ENCODE data around the gene MROH2A. TPM values are rescaled to one million over a fixed set of nuclear protein-coding genes. Genes with fewer than 3 reads are reported as not detected.

The MROH2A gene
- total RNA-seq, 1 experiment from 2014 or later: not detected

- DNase-seq (ENCODE audit: low spot score): no peak
- H3K9me3 Mint-ChIP-seq: peaks cover 6% of the 10 kb centered on the region
- H3K36me3 Mint-ChIP-seq: no peaks in the 10 kb centered on the region
- no peaks in the 10 kb centered on the region; the same call in 1 of the 2 replicates for H3K27me3 Mint-ChIP-seq (ENCODE audit: low read depth)
- H3K4me1 Mint-ChIP-seq: no peaks in the 10 kb centered on the region
- H3K27ac Mint-ChIP-seq: no peak overlapping the region
- TF ChIP-seq E2F4 (CRISPR knock-in tag; IDR thresholded peaks at IDR 0.05; ENCODE audit: borderline replicate concordance, low read depth) (no peak), NFATC4 (CRISPR knock-in tag; IDR thresholded peaks at IDR 0.05) (no peak), ZSCAN18 (CRISPR knock-in tag; IDR thresholded peaks at IDR 0.05) (no peak), PREB (CRISPR knock-in tag; IDR thresholded peaks at IDR 0.05; ENCODE audit: borderline replicate concordance) (no peak), NR2C2 (CRISPR knock-in tag; IDR thresholded peaks at IDR 0.05) (no peak), NFE2L1 (CRISPR knock-in tag; IDR thresholded peaks at IDR 0.05) (no peak), CTCF (IDR thresholded peaks at IDR 0.05) (no peak), NFYB (CRISPR knock-in tag; conservative IDR thresholded peaks at IDR 0.05; ENCODE audit: low read depth) (no peak), SP1 (CRISPR knock-in tag; conservative IDR thresholded peaks at IDR 0.05) (no peak), OVOL2 (CRISPR knock-in tag; IDR thresholded peaks at IDR 0.05; ENCODE audit: borderline replicate concordance) (no peak), PRRX2 (CRISPR knock-in tag; IDR thresholded peaks at IDR 0.05) (no peak), ZNF219 (CRISPR knock-in tag; IDR thresholded peaks at IDR 0.05; ENCODE audit: borderline replicate concordance) (no peak), ARID4B (CRISPR knock-in tag; IDR thresholded peaks at IDR 0.05; ENCODE audit: borderline replicate concordance) (no peak), E2F1 (CRISPR knock-in tag; IDR thresholded peaks at IDR 0.05) (no peak), JUN (CRISPR knock-in tag; IDR thresholded peaks at IDR 0.05) (no peak), ZNF121 (CRISPR knock-in tag; IDR thresholded peaks at IDR 0.05) (no peak), AR (CRISPR knock-in tag; IDR thresholded peaks at IDR 0.05) (no peak), ERG (CRISPR knock-in tag; IDR thresholded peaks at IDR 0.05) (no peak), FOXP4 (CRISPR knock-in tag; IDR thresholded peaks at IDR 0.05) (no peak)
- POLR2A ChIA-PET: no interaction called here
- CTCF ChIA-PET: no interaction called here
- no peak for ATAC-seq
- H3K4me3 Mint-ChIP-seq: no peak overlapping the region
These were observed 20.4 kb downstream of the MROH2A start for GRCh38 chr2:233798335-233799086.
